EL (cell line): ENCODE data around the gene PIEZO2.

Experiments used
- DNase-seq: peaks from one replicate; pipeline ENCODE4 v3.0.0-alpha.2; 2016

Gene PIEZO2

DNA sequence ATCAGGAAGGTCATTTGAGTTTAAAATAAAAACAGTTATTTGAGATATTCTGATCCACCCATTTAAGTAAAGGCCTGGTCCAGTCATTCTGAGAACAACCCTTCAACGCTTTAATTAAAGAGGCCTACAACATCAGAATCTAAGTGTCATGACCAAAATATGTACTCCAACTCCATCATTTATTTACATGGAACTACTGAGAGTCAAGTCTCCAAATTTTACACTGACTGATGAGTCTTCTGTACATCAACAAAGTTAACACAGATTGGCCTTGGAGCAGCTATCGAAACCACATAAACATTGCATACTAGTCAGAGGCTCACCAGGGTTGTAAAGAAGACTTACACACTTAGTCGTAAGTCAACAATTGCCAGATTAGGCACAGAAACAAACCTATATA lies 37.1 kb downstream of the PIEZO2 start:
- peak; percentile 9 for DNase-seq

DNA sequence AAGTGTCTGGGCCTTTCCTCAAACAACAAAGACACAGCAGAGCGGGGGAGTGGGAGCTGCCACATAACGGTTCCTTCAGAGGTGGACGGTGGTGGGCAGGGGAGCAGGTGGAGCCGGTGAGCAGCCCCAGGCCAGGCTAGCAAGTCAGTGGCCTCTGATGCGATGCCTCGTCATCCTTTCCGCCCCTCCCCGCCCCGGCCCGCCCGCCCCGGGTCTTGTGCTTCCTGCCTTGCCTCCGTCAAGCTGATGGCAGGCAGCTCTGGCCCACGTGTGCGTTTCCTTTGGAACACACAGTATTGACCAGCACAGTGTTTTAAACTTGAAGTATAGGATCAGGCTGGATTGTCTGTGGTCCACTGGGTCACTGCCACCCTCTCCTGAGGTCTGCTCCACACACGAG lies 38.9 kb downstream of the PIEZO2 start:
- no peak for DNase-seq

DNA sequence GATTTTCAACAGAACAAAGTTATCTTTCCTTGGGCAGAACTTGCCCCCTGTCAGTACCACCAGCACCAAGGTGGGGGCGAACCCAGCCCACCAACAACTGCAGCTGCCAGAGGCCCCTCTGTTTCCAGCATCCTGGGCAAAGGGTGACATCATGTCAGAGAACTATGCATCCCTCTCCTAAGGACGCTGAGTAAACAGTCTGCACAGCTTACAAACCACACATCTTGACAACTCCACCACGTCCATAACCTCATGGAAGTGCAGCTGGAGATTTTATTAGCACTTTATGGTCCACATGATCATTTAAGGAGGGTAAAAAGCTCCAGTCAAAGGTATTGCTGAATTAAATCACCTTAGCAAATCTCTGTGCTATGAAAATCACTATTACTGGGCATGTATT lies 40.4 kb downstream of the PIEZO2 start:
- DNase-seq, result peak; percentile 9

DNA sequence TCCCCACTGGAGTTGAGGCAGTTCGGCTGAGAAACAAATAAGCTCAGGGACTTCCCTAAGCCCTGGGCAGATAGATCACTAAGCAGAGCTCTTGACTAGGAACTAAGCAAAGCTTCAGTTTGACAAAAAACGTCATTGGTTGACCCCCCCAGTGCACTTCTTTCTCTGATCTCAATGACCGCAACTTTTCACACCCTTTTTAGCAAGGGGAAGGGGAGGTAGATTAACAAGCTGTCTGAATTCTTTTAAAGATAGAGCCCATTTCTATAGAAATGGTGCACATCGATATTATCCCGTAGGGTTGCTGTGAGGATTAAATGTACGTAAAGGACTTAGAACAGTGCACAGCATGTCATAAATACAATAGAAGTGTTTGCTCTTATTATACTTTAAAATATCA lies 42.5 kb downstream of the PIEZO2 start:
- no peak for DNase-seq

DNA sequence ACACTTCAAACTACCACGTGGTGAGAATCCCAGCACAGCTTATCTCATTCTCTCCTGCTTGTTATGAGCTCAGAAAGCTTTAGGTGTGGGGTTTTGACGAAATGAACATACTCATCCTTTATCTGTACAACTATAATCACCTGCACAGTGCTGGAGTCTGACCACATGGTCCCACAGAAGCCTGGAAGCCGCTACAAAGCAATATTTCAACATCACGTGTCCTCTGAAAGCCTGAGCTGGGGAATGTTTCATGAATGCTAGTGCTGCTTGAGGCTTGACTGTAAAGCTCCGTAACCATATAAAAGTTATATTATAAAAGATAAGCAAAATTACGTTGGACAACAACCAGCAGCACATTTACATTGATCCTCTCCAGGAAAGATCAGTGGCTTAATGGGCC lies 43.9 kb downstream of the PIEZO2 start:
- DNase-seq, result no peak

DNA sequence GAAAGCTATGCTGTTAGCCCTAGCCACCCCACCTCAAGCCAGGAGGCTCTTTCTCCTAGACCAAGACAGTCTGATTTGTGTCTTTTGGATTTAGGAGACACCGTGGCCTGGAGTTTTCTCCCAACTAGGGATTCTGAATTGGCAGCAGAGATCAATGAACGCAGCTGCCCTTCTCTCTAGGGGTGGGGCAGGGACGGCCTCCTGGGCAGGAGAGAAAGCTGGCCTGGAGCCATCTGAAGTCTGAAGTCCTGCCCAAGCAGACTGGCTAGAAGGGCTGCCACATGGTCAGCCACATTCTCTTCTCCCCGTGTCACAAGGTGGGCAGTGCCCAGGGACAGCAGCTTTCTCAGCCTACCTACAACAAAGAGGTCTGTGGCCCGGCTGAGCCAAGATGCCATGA lies 45.1 kb downstream of the PIEZO2 start:
- no peak for DNase-seq

DNA sequence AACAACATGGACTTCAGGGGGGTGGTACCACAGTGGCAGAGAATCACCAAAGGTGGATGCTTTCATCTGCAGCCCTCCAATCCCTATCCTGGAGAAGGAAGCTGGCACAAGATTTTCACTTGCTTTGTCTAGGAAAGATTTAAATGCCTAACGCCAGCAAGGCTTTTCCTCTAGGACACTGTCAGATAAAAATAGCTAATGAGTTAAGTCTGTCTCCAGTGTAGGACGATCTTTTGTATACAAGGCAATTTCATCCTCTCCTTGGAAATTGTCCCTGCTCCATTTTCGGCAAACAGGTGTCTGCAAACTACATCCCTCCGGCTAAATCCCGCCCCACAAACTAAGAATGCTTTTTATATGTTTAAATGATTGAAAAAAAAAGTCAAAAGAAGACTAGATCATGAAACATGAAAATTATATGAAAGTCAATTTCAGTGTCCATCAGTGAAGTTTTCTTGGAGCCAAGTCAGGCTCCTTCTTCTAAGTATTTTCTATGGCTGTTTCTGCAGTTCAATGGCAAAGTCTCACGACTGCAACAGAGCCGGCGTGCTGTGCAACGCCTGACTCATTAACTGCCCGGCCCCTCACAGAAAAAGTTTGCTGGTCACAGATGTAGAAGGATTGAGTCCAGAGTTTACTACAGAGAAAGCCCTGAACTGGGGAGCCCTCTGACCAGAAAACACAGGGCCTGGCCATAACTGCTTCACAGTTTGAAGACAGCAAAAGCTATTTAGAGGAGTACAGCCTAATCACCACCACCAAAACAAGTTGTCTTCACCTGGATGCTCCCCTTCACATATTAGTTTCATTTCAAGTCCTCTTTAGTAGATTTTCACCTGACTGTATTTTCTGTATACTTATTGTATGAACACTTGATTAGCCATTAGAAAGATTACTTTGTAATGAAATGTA lies 52.3 kb downstream of the PIEZO2 start:
- peak; percentile 59 for DNase-seq

DNA sequence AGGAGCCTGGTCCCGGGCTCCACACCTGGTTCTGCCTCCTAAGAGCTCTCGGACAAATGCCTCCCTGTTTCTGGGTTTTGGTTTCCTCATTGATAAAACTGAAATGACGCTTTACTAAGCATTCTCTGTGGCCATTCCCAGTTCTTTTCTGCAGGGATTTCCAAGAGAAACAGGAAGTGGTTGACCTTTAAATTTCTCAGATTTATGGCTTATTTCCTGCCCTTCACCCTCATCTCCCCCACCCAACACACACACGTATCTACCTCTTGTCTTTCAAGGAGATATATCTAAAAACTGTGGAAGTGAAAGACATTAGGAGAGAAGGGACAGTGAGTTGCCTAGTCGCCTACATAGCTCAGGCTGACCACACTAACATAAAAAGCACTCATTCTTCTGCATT lies 53.0 kb downstream of the PIEZO2 start:
- DNase-seq, result peak; percentile 44

DNA sequence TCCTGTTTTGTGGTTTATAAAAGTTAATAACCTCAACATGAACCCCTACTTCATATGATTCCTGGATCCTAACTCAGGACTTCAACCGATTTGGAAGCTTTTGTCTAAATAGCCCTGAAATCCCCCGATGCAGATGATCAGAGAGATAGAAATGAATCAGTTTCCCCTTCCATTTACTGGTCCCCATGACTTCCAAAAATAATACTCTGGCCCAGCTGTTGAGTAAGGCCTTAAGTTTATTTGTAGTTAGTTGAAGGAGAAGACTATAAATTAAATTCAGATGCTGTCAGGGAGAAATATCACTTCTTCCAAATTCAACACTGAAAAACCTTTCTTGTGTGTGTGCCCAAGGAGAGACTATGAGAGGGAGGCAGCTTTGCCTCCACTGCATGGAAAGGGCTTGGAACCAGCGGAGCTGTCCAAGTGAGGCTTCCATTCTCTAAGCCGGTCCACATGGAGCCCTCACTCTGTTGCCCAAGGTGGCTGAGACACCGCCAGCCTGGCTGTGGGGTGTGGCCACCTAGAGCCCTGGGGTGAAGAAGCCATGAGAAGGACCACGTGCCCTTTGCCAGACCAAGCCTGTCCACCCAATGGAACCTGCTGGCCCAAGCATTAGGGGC lies 53.6 kb downstream of the PIEZO2 start:
- DNase-seq, result no peak

DNA sequence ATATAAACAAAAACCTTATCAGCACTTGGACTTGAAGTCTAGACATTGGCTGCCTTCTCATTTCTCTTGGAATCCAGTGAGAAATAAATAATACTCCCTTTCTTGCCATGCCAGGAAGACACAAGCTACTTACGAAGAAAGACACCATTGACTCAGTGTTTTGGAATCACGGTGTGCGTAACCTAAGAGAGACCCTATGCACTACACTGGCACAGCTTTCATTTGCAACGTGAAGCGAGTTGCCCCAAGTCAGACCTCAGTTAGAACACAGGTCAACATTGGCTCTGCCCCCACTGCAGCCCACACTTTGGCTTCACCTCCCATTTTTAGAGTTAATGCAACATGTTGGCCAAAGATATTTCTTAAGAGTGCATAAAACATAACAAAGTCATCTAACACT lies 54.2 kb downstream of the PIEZO2 start:
- DNase-seq, result no peak

DNA sequence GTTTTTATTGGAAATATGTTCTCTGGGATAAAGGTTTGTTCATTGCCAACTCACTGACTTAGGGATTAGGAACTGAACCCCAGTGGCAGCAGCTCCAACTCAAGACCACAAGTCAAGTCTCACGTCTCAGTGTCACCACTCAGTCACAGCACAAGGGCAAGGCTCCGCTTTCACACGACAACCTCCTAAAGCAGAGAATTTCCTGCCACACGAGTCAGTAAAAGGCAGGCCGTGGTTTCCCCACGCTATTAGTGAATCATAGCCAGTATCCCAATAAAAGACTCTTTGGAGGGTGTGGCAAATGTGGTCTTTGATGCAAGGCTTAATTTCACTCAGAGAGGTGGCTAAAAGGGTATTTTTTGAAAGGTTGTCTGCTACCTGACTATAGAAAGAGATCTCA lies 57.6 kb downstream of the PIEZO2 start:
- peak; percentile 34 for DNase-seq

DNA sequence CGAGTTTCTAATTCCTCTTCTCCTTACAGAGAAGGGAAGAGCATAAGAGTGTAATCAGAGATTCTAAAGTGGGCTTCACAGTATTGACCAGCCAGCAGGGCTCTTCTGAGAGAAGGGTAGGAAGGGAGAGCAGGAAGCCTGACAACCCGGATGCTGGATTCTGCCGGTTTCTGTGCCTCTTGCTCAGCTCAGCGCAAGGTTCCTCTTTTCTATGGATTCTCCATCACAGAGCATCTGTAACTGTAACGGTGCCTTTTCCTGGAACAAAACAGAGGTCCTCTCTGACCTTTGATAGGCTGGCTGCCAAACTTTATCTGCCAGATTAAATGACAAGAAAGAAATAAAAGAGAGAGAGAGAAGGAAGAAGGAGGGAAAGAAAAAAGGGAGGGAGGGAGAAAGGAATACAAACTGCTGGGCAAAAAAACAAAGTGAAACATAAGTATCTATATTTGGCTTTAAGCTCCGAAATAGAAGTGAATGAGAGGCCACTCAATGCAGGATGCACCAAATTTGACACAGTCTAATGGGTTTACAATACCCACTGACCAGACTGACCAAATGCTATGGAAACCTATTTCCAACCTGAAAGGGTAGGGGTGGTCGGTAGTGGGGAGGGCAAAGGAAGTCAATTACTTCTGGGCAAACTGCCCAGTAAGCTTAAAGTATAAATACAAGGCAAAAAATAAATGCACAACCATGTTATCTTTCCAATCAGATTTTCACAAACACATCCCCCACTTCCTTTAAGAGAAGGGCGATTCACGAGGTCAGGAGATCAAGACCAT lies 59.2 kb downstream of the PIEZO2 start:
- DNase-seq, result no peak

DNA sequence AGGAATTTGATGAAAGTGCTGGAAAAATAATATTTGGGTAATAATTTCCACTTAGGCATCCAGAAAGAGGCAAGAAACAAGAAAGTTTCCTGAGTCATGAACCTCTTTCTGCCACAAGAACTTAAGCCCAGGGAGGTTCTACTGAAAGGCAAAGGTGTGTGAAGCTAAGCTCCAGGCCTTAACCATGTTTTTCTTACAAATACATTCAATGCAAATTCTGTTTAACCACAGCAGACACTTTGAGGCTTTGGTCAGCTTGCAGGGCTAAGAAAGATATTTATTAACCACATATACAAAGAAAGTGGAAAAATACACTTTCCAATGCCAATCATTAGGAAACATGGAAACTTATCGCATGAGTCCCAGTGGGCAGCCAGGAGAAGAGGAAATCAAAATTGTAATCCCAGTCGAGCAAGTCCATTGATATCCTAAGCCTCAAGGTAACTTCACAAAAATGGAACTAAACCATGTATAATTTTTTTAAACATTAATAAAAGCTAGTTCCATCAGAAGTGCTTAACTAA lies 68.3 kb downstream of the PIEZO2 start:
- DNase-seq, result no peak

DNA sequence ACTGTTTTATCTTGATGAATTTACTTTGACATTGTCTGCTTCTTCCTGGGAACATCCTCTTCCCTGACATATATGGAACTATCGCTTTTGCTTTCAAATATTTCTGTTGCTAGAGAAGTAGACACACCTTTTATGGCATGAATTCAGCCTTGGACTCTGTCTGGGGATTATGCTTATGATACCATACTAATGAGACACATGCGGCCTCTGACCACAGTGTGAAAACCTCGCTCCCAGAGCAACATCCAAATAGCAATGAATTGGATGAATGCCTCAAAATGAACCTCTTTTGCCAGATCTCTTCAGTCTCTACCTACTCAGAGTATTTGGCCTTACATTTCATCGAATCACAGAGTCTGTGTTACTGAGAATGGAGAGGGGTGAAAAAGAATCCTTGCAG lies 70.9 kb downstream of the PIEZO2 start:
- no peak for DNase-seq

DNA sequence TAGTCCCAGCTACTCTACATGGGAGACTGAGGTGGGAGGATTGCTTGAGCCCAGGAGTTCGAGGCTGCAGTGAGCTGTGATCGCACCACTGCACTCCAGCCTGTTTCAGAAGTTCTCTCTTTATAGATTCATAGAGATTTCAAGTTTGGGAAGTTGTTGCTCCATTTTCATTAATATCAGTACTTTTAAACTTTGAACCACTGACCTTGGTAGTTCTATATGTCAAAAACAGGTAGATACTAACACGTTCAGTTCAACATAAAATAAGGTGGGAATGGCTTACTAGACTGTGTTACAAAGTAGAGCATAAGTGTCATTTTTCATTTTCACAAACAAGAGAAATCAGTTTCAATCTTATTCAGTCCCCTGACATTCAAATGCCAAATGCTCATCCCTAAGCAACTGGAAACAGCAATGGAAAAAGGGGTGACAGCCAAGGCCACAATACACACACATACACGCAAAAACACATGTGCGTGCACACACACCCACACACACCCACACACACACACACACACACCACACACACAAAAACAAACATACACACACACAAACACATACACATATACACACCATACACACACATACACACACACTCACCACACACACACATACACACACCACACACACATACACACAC lies 71.7 kb downstream of the PIEZO2 start:
- DNase-seq, result no peak

DNA sequence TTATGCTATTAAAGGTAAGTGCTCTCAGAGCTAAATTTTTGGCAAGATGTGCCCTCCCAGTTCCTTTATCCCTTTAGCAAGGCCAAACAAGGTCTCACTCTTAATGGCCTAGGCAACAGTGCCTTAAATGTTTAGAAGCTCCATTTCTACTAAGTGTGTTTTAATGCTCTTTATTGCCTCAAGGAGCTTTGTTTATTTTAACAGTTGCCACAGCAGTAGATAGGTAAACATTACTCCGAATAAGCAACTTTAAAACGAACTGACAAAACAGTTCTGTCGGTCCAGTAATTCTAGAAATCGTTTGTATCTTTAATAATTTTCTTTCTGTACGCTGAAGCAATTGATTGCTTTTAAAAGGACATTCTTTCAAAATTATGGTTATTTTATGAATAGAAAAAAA lies 74.5 kb downstream of the PIEZO2 start:
- DNase-seq, result no peak

DNA sequence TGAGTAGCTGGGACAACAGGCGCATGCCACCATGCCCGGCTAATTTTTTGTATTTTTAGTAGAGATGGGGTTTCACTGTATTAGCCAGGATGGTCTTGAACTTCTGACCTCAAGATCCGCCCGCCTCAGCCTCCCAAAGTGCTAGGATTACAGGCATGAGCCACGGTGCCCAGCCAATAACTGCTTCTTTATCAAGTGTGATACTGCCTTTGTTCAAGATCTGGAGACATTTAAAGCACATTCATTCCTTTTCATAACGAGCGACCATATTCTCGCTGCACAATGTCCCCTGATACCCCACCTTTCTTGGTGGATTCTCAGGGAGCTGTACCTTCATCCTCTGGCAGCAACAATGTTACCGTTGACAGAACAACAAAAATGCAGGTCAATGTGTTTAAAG lies 75.4 kb downstream of the PIEZO2 start:
- no peak for DNase-seq

DNA sequence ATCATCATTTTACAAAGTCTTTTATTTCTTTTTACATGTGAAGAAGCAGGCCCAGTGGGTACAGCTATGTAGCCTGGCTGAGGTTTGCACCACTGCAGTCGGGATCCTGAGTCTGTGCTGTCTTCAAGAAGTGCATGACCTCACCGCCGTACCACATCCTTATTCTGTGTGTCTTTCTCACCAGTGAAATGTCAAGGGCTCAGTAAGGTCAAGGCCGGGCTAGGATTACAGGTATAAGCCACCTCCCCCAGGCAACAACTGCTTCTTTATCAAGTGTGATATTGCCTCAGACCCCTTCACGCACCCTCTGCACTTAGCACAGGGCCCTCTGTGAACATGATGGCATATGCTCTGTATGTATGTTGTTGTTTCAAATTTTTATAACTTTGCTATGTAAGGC lies 76.7 kb downstream of the PIEZO2 start:
- no peak for DNase-seq

DNA sequence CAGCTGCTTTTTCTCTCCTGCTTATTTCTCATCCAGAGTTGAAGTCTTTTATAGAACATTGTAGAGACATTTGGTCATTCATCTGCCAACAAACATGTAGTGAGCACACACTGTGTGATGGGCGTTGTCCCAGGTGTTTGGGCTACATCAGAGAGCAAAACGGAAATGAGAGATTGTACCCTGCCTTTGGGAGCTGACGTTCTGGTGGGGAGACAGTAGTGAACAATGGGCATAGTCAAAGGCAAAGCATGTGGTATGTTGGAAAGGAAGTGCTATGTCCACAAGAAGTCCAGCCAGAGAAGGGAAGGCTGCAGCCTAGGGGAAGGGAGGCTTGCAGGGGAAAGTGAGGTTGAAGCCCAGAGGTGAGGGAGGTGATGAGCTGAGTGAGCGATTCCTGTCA lies 78.1 kb downstream of the PIEZO2 start:
- DNase-seq, result no peak

DNA sequence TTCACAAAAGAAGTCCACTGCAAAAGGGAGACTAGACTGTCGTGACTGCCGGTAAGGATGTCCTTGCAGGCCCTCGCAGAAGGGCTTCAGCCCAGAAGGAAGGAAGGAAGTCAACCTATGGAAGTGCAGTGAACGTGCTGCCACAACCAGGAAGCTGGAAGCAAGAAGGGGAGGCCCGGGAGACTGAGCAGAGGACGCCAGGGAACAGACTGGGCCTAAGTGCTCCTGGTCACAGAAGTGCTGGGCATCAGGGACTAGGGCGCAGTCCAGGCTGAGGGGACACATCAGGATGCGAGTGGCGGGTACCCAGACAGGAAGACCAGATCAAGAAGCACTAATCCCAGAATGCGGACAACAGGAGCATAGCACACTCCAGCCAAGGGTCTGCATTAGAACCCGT lies 78.8 kb downstream of the PIEZO2 start:
- no peak for DNase-seq

DNA sequence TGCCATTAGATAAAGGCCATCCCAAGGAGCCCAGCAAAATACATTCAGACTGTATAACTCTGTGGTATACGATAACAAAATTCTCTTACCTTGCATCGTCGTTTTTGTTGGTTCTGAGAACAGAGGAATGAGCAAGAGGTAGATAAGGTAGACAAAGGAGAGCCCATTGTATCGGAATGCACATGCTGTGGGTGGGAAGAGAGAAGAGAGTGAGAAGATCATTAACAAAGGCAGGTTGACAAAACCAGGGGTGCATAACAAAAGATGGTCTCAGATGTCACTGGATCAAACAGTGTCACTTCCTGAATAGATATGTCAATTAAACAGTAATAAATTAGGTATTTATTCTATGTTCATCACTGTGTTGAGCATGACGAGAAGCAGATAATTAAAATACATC lies 83.3 kb downstream of the PIEZO2 start:
- DNase-seq, result no peak

DNA sequence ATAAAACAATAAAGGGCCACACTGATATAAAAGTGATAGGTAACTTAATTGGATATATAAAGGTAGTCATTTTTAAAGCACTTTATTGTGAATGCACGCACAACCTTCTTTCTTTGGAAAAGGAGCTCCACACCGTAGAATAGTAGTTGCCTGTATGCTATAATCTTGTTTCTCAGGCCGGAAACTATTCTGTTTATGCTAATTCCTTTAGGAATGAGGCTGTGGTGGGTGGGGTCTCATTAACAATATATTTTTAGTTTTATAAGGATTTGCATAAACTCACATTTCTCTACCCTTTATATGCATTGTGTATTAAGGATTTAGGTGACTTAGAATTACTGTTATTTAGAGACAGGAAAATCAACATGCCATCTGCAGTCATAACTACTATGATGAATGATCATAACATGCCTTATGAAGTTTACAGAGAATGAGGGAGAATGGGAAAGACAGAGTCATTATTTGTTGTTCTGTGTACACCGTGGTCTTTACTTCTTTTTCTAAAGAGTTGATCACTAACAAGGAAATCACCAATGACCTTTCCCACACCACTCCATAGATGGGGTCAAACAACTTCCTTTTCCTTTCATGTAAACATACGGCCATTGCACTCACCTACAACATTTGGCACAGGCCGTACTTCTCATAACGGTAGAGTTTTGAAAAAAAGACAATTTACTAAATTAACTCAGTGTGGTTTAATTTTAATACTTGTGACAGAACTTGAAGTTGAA lies 84.5 kb downstream of the PIEZO2 start:
- no peak for DNase-seq
